ENCODE measurements around the gene TPCN1. TPM values are rescaled to one million over a fixed set of nuclear protein-coding genes. Genes with fewer than 3 reads are reported as not detected.

Gene TPCN1
- total RNA-seq, 1 experiment from 2014 or later, result 29.7 TPM

GRCh38 chr12:113179023-113179422 lies 42.2 kb upstream of the TPCN1 start:
- H3K4me3 ChIP-seq (replicated peaks in 1 of 2; ENCODE audit: low read depth in 1 of 2, low read length in 2 of 2), result no peak overlapping the region
- peaks cover 5 to 21% of the 10 kb centered on the region in 2 experiments; a peak in 3 of 4 replicates for H3K4me1 ChIP-seq (ENCODE audit: control insufficient read depth in 1 of 2, insufficient read depth in 2 of 2, low read length in 2 of 2)
- peaks cover 51% of the 10 kb centered on the region for H3K79me2 ChIP-seq (ENCODE audit: insufficient read depth, low read length)
- ChIA-PET RAD21 (ENCODE audit: low non-redundant PET in 1 of 2, low total read pairs in 2 of 2, uncharacterized antibody in 2 of 2, unreplicated experiment in 2 of 2) (no interaction called here), POLR2A (no interaction called here), CTCF (no interaction called here)
- no peaks in the 10 kb centered on the region; the same call in 1 of the 2 replicates for H4K20me1 ChIP-seq (ENCODE audit: insufficient read depth)
- DNase-seq (ENCODE audit: low read depth, low spot score) (no peak), ATAC-seq (no peak)
- H3K9me2 ChIP-seq (ENCODE audit: insufficient read depth), result no peaks in the 10 kb centered on the region
- no peak overlapping the region for H2AFZ ChIP-seq (ENCODE audit: low read depth, low read length, poor library complexity, severe bottlenecking)
- no peak overlapping the region for H3K4me2 ChIP-seq (ENCODE audit: low read length)
- TF ChIP-seq ELF1 (IDR thresholded peaks at IDR 0.05; ENCODE audit: borderline replicate concordance, low read depth) (no peak), FOSL1 (IDR thresholded peaks at IDR 0.05; ENCODE audit: low read depth) (no peak)
- intact Hi-C loops (cut with micrococcal nuclease), result no loop called here
- H3K9me3 ChIP-seq (ENCODE audit: control insufficient read depth in 1 of 2, insufficient read depth in 1 of 2, low read depth in 1 of 2, low read length in 2 of 2), result no peaks in the 10 kb centered on the region
- BruUV-seq (replicated peaks), result no TSS peak
- H3K27ac ChIP-seq (ENCODE audit: low read depth, low read length), result no peak overlapping the region
- H3K9ac ChIP-seq (ENCODE audit: low read length), result no peak overlapping the region
- peaks cover 32 to 62% of the 10 kb centered on the region in 2 experiments for H3K36me3 ChIP-seq (ENCODE audit: control insufficient read depth in 1 of 2, insufficient read depth in 2 of 2, low read length in 2 of 2)
- H3K27me3 ChIP-seq (ENCODE audit: insufficient read depth, low read length), result no peaks in the 10 kb centered on the region

GRCh38 chr12:113180333-113180732 lies 40.9 kb upstream of the TPCN1 start:
- Histone ChIP-seq H3K36me3 (ENCODE audit: control insufficient read depth in 1 of 2, insufficient read depth in 2 of 2, low read length in 2 of 2) (peaks cover 27 to 55% of the 10 kb centered on the region in 2 experiments), H3K9me3 (ENCODE audit: control insufficient read depth in 1 of 2, insufficient read depth in 1 of 2, low read depth in 1 of 2, low read length in 2 of 2) (no peaks in the 10 kb centered on the region), H2AFZ (ENCODE audit: low read depth, low read length, poor library complexity, severe bottlenecking) (no peak overlapping the region), H3K4me2 (ENCODE audit: low read length) (no peak overlapping the region), H3K9me2 (ENCODE audit: insufficient read depth) (no peaks in the 10 kb centered on the region), H3K9ac (ENCODE audit: low read length) (no peak overlapping the region), H3K79me2 (ENCODE audit: insufficient read depth, low read length) (peaks cover 59% of the 10 kb centered on the region), H3K27ac (ENCODE audit: low read depth, low read length) (no peak overlapping the region), H4K20me1 (ENCODE audit: insufficient read depth) (no peaks in the 10 kb centered on the region; the same call in 1 of the 2 replicates), H3K27me3 (ENCODE audit: insufficient read depth, low read length) (no peaks in the 10 kb centered on the region), H3K4me1 (ENCODE audit: control insufficient read depth in 1 of 2, insufficient read depth in 2 of 2, low read length in 2 of 2) (peaks cover 5 to 24% of the 10 kb centered on the region in 2 experiments; a peak in 3 of 4 replicates), H3K4me3 (replicated peaks in 1 of 2; ENCODE audit: low read depth in 1 of 2, low read length in 2 of 2) (no peak overlapping the region)
- RAD21 ChIA-PET (ENCODE audit: low non-redundant PET in 1 of 2, low total read pairs in 2 of 2, uncharacterized antibody in 2 of 2, unreplicated experiment in 2 of 2), result no interaction called here
- BruUV-seq (replicated peaks), result no TSS peak
- CTCF ChIA-PET, result no interaction called here
- DNase-seq (ENCODE audit: low read depth, low spot score), result no peak
- POLR2A ChIA-PET, result no interaction called here
- no peak for ATAC-seq
- TF ChIP-seq POLR2AphosphoS5 (IDR thresholded peaks at IDR 0.05; ENCODE audit: low read depth, low read length) (no peak), EGR1 (IDR thresholded peaks at IDR 0.05; ENCODE audit: low read depth) (no peak)
- intact Hi-C loops (cut with micrococcal nuclease), result no loop called here

Measured in HCT116 (cell line).